ENCODE measurements around the gene TBPL2. TPM values are rescaled to one million over a fixed set of nuclear protein-coding genes. Genes with fewer than 3 reads are reported as not detected.
"Not testable (repeated sequence)": the region's sequence is repeated elsewhere in the genome, so short reads cannot be mapped to it uniquely, and the experiment has no call there.

TBPL2 gene
- total RNA-seq, 4 donors from 2014 or later = not detected

- no peak for TF ChIP-seq CTCF (IDR thresholded peaks at IDR 0.05 in 4 of 5, conservative IDR thresholded peaks at IDR 0.05 in 1 of 5)
- no peak for TF ChIP-seq POLR2A (IDR thresholded peaks at IDR 0.05)
- Histone ChIP-seq H3K4me3 (peak overlapping the region in 1 of 4 donors; percentile 6), H3K4me1 (peaks cover 32 to 38% of the 10 kb centered on the region in 2 donors), H3K9me3 (no peaks in the 10 kb centered on the region), H3K27ac (peak overlapping the region; percentile 83 to 90 (median 88)), H3K36me3 (peaks cover 0 to 47% of the 10 kb centered on the region in 2 donors), H3K27me3 (no peaks in the 10 kb centered on the region)
- ATAC-seq = peak; percentile 34 to 60
- intact Hi-C loops (cut with DNase I; ENCODE audit: low total_unique reads) (no loop called here), in situ Hi-C loops (cut with MboI; ENCODE audit: low sequenced_read_pairs in 4 of 4) (no loop called here)
- DNase-seq = peak; percentile 21 to 34
Observed at GRCh38 chr14:55383541-55384140, 56.8 kb downstream of the TBPL2 start.

DNA sequence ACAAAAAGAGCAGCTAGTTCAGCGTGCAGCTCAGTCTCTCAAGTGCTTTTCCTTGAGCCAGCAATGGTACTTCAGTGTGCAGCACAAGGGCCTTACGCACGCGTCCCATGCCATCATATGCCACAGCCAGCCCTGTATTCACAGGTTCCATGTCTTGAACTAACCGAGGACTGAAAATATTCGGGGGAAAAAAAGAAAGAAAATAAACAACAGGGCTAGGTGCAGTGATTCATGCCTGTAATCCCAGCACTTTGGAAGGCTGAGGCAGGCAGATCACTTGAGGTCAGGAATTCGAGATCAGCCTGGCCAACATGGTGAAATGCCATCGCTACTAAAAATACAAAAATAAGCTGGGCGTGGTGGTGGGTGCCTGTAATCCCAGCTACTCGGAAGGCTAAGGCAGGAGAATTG, 57.4 kb downstream of the TBPL2 start:
- peak in 1 of 2 donors; percentile 20 for TF ChIP-seq POLR2A (IDR thresholded peaks at IDR 0.05)
- H3K9me3 ChIP-seq; intact Hi-C loops (cut with DNase I; ENCODE audit: low total_unique reads); in situ Hi-C loops (cut with MboI; ENCODE audit: low sequenced_read_pairs in 4 of 4); H3K27me3 ChIP-seq: not testable (repeated sequence)
- ATAC-seq (peak; percentile 54 to 61), DNase-seq (peak; percentile 33 to 74)
- peak overlapping the region in 3 of 4 donors; percentile 6 to 44 (median 18) for H3K4me3 ChIP-seq
- H3K36me3 ChIP-seq = peaks cover 0 to 52% of the 10 kb centered on the region in 2 donors
- peak overlapping the region; percentile 83 to 90 (median 88) for H3K27ac ChIP-seq
- peaks cover 32 to 33% of the 10 kb centered on the region in 2 donors for H3K4me1 ChIP-seq

GRCh38 chr14:55382483-55382882, 57.9 kb downstream of the TBPL2 start:
- H3K36me3 ChIP-seq = peaks cover 0 to 56% of the 10 kb centered on the region in 2 donors

GRCh38 chr14:55381561-55381960, 58.9 kb downstream of the TBPL2 start:
- in situ Hi-C loops (cut with MboI; ENCODE audit: low sequenced_read_pairs in 4 of 4) (no loop called here), intact Hi-C loops (cut with DNase I; ENCODE audit: low total_unique reads) (no loop called here)
- DNase-seq = no peak
- TF ChIP-seq POLR2A (IDR thresholded peaks at IDR 0.05) (no peak), CTCF (IDR thresholded peaks at IDR 0.05 in 4 of 5, conservative IDR thresholded peaks at IDR 0.05 in 1 of 5) (no peak)
- peak overlapping the region in 3 of 4 donors; percentile 83 to 89 (median 86) for H3K27ac ChIP-seq
- H3K9me3 ChIP-seq = no peaks in the 10 kb centered on the region
- H3K27me3 ChIP-seq = no peaks in the 10 kb centered on the region
- ATAC-seq = no peak
- H3K4me1 ChIP-seq = peaks cover 32 to 33% of the 10 kb centered on the region in 2 donors
- no peak overlapping the region for H3K4me3 ChIP-seq
- peaks cover 0 to 66% of the 10 kb centered on the region in 2 donors for H3K36me3 ChIP-seq

More at GRCh38 chr14:55382483-55382882, 57.9 kb downstream of the TBPL2 start:
- ATAC-seq (no peak), DNase-seq (no peak)
- H3K27ac ChIP-seq = peak overlapping the region; percentile 83 to 90 (median 88)
- H3K9me3 ChIP-seq = no peaks in the 10 kb centered on the region
- in situ Hi-C loops (cut with MboI; ENCODE audit: low sequenced_read_pairs in 4 of 4) = no loop called here
- H3K4me1 ChIP-seq = peaks cover 32 to 33% of the 10 kb centered on the region in 2 donors
- no peaks in the 10 kb centered on the region for H3K27me3 ChIP-seq
- no peak overlapping the region for H3K4me3 ChIP-seq
- intact Hi-C loops (cut with DNase I; ENCODE audit: low total_unique reads) = no loop called here
- TF ChIP-seq CTCF (IDR thresholded peaks at IDR 0.05 in 4 of 5, conservative IDR thresholded peaks at IDR 0.05 in 1 of 5) = no peak
- TF ChIP-seq POLR2A (IDR thresholded peaks at IDR 0.05) = no peak

DNA sequence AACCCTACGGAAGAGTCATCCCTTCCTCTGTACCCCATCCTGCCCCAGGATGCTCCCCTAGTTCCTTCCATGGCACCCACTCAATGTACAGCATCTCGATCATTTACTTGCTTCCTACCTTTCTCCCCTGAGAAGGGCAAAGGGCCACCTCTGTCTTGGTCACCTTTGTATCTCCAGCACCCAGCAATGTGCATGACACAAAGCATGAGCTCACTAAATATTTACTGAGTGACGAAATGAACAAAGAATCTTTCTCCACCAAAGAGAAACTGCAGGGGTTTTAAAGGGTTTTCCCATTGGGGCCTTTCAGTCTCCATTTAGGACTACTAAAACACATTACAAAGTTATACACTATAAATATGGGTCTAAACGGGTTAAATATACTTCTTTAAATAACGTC, 59.4 kb downstream of the TBPL2 start:
- DNase-seq = no peak
- in situ Hi-C loops (cut with MboI; ENCODE audit: low sequenced_read_pairs in 4 of 4) = no loop called here
- Histone ChIP-seq H3K27ac (no peak overlapping the region), H3K36me3 (peaks cover 0 to 71% of the 10 kb centered on the region in 2 donors), H3K9me3 (no peaks in the 10 kb centered on the region), H3K27me3 (no peaks in the 10 kb centered on the region), H3K4me1 (peaks cover 32 to 33% of the 10 kb centered on the region in 2 donors), H3K4me3 (no peak overlapping the region)
- intact Hi-C loops (cut with DNase I; ENCODE audit: low total_unique reads) = no loop called here
- no peak for ATAC-seq
- TF ChIP-seq CTCF (IDR thresholded peaks at IDR 0.05 in 4 of 5, conservative IDR thresholded peaks at IDR 0.05 in 1 of 5) = no peak
- TF ChIP-seq POLR2A (IDR thresholded peaks at IDR 0.05) = no peak
